Measurements from ENCODE around the gene BABAM1.

Gene BABAM1

DNA sequence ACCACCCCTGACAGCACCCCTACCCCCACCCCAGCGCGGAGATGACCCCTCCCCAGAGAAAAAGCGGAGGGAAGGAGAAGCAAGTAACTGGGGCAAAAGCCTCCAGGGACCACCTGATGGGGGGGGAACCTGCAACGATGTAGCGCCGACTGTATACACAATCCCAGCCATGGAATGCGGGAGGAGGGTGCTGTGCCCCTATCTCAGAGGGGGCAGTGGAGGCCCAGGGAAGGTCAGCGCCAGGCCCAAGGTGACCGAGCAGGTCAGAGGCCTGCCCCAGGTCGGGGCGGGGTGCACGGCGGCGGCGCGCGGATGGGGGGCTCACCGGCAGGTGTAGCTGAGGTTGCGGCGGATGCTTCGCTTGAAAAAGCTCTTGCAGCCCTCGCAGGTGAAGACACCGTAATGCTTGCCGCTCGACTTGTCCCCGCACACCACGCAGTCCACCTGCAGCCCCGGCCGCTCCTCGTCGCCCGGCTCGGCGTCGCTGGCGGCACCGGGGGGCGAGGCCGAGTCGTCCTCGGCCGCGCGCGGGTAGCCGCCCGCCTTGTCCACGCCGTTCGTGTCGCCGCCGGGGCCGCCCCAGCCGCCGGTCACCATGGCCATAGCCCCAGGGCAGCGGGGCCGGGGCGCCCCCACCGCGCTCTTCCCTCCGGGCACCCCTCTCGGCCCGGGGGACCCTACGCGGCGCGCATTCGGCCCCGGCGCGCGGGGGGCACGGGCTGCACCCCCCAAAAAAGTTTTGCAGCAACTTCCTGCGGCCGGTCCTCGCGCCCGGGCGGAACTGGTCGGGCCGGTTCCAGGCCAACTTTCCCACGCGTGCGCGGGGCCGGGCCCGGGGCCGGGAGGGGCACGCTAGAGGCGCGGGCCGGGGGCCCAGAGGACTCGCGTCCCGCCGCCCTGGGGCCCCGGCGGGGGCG, 22.4 kb upstream of the BABAM1 start:
- Histone ChIP-seq H3K4me1 (ENCODE audit: control insufficient read depth, insufficient read depth, low read length) (peaks cover 48% of the 10 kb centered on the region), H3K9ac (ENCODE audit: low read depth, low read length) (peak overlapping the region; percentile 75), H3K36me3 (ENCODE audit: insufficient read depth, low read length) (peaks cover 9% of the 10 kb centered on the region), H3K4me3 (ENCODE audit: low read length) (peak overlapping the region; percentile 96), H3K4me2 (ENCODE audit: low read length) (peak overlapping the region; percentile 91), H3K27me3 (ENCODE audit: control insufficient read depth, insufficient read depth, low read length) (no peaks in the 10 kb centered on the region), H3K9me3 (replicated peaks; ENCODE audit: low read length) (no peaks in the 10 kb centered on the region)

DNA sequence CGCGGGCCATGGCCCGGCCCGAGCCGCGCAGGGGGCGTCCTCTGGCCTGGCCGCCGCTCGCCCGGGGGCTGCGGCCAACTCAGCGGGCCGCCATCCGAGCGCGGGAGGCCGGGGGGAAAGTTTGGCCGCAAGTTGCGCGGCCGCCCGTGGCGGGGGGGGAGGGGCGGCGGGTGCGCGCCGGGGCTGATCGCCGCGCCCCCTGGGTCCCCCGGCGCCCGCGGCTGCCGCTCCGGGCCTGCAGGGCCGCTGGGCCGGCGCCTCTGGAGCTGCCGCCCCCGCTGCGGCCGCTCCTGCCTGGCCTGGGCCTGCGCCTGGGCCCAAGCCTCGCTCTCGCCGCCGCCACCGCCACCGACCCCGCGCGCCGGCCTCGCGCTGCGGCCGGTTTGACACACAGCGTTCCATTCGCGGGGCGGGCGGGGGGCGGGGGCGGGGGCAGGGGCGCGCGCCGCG, 21.7 kb upstream of the BABAM1 start, which contains the start of gene NR2F6:
Gene NR2F6 (minus strand): TSS at position 385 of the 450 bp plus-strand sequence. CDS start 699 bp downstream, outside the sequence.
- peaks cover 2% of the 10 kb centered on the region for H3K36me3 ChIP-seq (ENCODE audit: insufficient read depth, low read length)
- peak within 1 kb of the TSS; percentile 91 for H3K4me2 ChIP-seq (ENCODE audit: low read length)
- H3K9me3 ChIP-seq (replicated peaks; ENCODE audit: low read length): no peaks in the 10 kb centered on the region
- H3K4me3 ChIP-seq (ENCODE audit: low read length): peak within 1 kb of the TSS; percentile 96
- peak within 1 kb of the TSS; percentile 75 for H3K9ac ChIP-seq (ENCODE audit: low read depth, low read length)
- H3K4me1 ChIP-seq (ENCODE audit: control insufficient read depth, insufficient read depth, low read length): peaks cover 48% of the 10 kb centered on the region
- no peaks in the 10 kb centered on the region for H3K27me3 ChIP-seq (ENCODE audit: control insufficient read depth, insufficient read depth, low read length)

DNA sequence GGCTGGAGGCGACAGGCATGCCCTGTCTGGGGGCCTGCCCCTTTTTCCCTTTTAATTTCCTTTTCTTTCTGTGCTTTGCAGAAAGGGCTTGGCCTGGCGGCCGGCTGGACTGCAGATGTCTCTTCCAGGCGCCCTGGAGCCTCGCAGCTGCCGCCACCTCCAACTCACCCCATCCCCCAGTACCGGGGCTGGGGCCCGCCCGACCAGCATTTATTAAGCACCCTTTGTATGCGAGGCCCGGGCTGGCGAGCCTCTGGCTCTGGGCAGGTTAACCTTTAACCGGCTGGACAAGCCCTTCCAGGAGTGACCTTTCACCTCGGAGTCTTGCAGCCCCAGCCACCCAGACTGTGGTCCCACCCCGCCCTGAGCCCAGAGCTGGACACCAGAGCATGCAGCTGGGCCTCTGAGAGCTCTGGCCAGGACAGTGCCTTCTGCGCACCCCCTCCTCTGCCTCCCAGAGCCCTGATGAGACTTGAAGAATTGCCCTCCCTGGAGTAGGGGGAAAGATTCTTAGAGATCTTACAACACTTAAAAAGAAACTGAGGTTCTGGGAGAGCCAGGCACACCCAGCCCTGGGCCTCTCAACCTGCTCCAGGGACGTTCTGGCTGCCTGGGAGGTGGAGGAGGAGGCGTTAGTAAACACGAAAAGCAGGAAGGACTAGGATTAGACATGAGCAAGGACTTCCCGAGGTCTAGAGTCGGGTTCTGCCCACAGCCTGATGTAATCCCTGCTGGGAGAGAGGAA, 20.4 kb upstream of the BABAM1 start:
- Histone ChIP-seq H3K36me3 (ENCODE audit: insufficient read depth, low read length) (no peaks in the 10 kb centered on the region), H3K4me2 (ENCODE audit: low read length) (peak overlapping the region; percentile 78), H3K9ac (ENCODE audit: low read depth, low read length) (peak overlapping the region; percentile 73), H3K4me1 (ENCODE audit: control insufficient read depth, insufficient read depth, low read length) (peaks cover 42% of the 10 kb centered on the region), H3K27me3 (ENCODE audit: control insufficient read depth, insufficient read depth, low read length) (no peaks in the 10 kb centered on the region), H3K4me3 (ENCODE audit: low read length) (peak overlapping the region; percentile 65), H3K9me3 (replicated peaks; ENCODE audit: low read length) (no peaks in the 10 kb centered on the region)

GRCh38 chr19:17248011-17248776, 19.0 kb upstream of the BABAM1 start:
- no peaks in the 10 kb centered on the region for H3K27me3 ChIP-seq (ENCODE audit: control insufficient read depth, insufficient read depth, low read length)
- H3K4me1 ChIP-seq (ENCODE audit: control insufficient read depth, insufficient read depth, low read length): peaks cover 31% of the 10 kb centered on the region
- no peak overlapping the region for H3K4me2 ChIP-seq (ENCODE audit: low read length)
- H3K9ac ChIP-seq (ENCODE audit: low read depth, low read length): no peak overlapping the region
- no peak overlapping the region for H3K4me3 ChIP-seq (ENCODE audit: low read length)
- H3K36me3 ChIP-seq (ENCODE audit: insufficient read depth, low read length): no peaks in the 10 kb centered on the region
- H3K9me3 ChIP-seq (replicated peaks; ENCODE audit: low read length): no peaks in the 10 kb centered on the region

GRCh38 chr19:17249887-17250548, 17.2 kb upstream of the BABAM1 start:
- Histone ChIP-seq H3K4me3 (ENCODE audit: low read length) (no peak overlapping the region), H3K9ac (ENCODE audit: low read depth, low read length) (no peak overlapping the region), H3K4me1 (ENCODE audit: control insufficient read depth, insufficient read depth, low read length) (peaks cover 27% of the 10 kb centered on the region)

DNA sequence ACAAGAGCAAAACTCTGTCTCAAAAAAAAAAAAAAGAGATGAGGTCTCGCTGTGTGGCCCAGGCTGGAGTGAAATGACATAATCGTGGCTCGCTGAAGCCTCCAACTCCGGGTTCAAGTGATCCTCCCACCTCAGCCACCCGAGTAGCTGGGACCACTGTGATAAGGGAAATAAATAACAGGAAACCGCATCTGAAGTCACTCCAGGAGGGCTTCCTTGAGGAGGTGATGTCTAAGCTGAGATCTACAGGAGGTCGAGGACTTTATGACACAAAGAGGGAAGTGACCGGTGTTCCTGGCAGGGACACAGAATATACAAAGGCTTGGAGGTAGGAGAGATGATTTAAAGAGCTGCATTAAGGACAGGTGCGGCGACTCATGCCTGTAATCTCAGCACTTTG, 12.6 kb upstream of the BABAM1 start:
- peaks cover 6% of the 10 kb centered on the region for H3K4me1 ChIP-seq (ENCODE audit: control insufficient read depth, insufficient read depth, low read length)
- no peak overlapping the region for H3K4me3 ChIP-seq (ENCODE audit: low read length)
- peaks cover 4% of the 10 kb centered on the region for H3K27me3 ChIP-seq (ENCODE audit: control insufficient read depth, insufficient read depth, low read length)
- no peak overlapping the region for H3K9ac ChIP-seq (ENCODE audit: low read depth, low read length)
- H3K36me3 ChIP-seq (ENCODE audit: insufficient read depth, low read length): no peaks in the 10 kb centered on the region
- H3K4me2 ChIP-seq (ENCODE audit: low read length): no peak overlapping the region
- H3K9me3 ChIP-seq (replicated peaks; ENCODE audit: low read length): peaks cover 6% of the 10 kb centered on the region

More at GRCh38 chr19:17249887-17250548, 17.2 kb upstream of the BABAM1 start:
- peaks cover 4% of the 10 kb centered on the region for H3K27me3 ChIP-seq (ENCODE audit: control insufficient read depth, insufficient read depth, low read length)
- H3K4me2 ChIP-seq (ENCODE audit: low read length): no peak overlapping the region
- no peaks in the 10 kb centered on the region for H3K36me3 ChIP-seq (ENCODE audit: insufficient read depth, low read length)
- no peaks in the 10 kb centered on the region for H3K9me3 ChIP-seq (replicated peaks; ENCODE audit: low read length)

DNA sequence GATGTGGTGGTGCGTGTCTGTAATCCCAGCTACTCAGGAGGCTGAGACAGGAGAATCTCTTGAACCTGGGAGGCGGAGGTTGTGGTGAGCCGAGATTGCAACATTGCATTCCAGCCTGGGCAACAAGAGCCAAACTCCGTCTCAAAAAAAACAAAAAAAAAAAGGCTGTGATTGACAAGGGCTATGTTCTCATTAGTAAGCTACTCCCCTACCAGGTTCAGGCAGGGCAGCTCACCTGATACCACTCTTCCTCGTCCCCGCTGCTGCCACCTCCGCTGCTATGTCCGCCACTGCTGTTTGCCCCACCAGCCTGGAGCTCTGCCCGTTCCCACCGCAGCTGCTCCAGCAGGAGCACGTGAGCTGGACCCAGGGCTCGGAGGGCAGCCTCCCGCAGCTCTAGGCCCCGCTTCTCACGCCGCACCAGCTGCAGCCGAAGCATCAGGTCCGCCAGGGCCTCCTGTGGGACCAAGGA, 12.1 kb upstream of the BABAM1 start:
- H3K9ac ChIP-seq (ENCODE audit: low read depth, low read length): no peak overlapping the region
- H3K9me3 ChIP-seq (replicated peaks; ENCODE audit: low read length): peaks cover 10% of the 10 kb centered on the region
- no peaks in the 10 kb centered on the region for H3K36me3 ChIP-seq (ENCODE audit: insufficient read depth, low read length)
- peaks cover 6% of the 10 kb centered on the region for H3K4me1 ChIP-seq (ENCODE audit: control insufficient read depth, insufficient read depth, low read length)
- no peak overlapping the region for H3K4me2 ChIP-seq (ENCODE audit: low read length)
- H3K4me3 ChIP-seq (ENCODE audit: low read length): peak overlapping the region; percentile 7
- peaks cover 4% of the 10 kb centered on the region for H3K27me3 ChIP-seq (ENCODE audit: control insufficient read depth, insufficient read depth, low read length)

DNA sequence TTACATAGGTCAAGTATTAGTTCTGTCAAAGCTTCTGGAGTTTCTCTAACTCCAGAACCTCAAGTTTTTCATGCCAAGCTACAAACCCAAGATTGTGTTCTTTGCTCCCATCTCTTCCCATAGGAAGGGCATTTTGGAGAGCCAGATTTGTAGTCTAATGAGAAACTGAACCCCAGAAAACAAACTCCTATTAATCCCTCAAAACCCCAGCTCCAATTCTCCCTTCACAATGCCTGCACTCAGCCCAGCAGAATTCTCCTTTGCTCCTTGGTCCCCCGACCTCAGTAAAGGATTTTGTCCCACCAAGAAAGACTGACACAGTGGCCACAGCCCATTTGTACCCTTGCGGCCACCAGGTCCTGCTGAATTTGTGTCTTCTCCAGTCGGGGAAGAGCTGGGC, 11.1 kb upstream of the BABAM1 start:
- Histone ChIP-seq H3K9me3 (replicated peaks; ENCODE audit: low read length) (peaks cover 10% of the 10 kb centered on the region), H3K4me3 (ENCODE audit: low read length) (no peak overlapping the region), H3K36me3 (ENCODE audit: insufficient read depth, low read length) (no peaks in the 10 kb centered on the region), H3K4me1 (ENCODE audit: control insufficient read depth, insufficient read depth, low read length) (peaks cover 6% of the 10 kb centered on the region), H3K27me3 (ENCODE audit: control insufficient read depth, insufficient read depth, low read length) (peaks cover 4% of the 10 kb centered on the region), H3K4me2 (ENCODE audit: low read length) (no peak overlapping the region), H3K9ac (ENCODE audit: low read depth, low read length) (no peak overlapping the region)

DNA sequence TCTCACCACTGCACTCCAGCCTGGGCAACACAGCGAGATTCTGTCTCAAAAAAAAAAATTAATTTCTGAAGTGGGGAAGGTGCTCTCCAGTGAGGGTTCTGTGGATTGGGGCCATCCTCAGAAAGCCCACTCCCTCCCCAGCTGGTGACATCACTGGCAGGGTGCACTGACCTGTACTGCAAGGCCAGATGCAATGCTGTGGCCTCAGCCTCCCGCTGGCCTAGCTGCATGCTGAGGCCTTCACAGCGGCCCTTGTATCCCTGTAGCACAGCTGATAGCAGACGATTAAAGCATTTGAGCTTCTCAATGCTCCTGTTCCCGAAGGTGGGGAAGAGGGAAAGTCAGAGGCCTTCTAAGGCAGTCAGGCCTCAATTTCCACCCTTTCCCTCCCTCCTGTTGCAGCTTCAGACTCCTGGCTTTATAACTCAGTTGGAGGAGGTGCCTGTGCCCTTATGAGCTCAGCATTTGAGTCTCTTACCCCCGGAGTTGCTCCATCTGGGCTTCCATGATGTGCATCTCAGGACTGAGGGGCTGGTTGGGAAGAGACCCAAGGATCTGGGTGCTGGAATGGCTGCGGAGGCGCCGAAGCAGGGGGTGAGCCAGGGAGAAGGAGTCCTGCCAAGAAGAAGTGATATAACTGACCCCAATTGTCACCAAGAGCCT, 8.0 kb upstream of the BABAM1 start:
- no peak overlapping the region for H3K9ac ChIP-seq (ENCODE audit: low read depth, low read length)

DNA sequence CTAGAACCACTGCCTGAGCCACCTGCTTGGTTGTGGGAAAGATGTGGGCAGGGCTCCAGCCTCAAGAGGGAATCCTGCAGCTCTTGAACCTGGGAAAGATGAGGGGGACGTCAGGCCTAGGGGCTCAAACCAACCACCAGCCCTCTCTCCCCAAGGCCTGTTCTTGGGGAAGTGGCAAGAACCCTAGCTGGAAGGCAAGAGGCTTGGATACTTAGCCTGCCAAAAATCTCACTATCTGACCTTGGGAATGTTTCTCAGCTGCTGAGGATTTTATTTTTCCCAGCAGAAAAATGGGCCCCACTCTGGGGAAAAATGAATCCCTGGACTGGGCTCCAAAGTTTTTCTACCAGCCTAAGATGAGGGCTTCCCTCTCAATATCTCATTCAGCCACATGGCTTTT, 7.3 kb upstream of the BABAM1 start:
- H3K4me2 ChIP-seq (ENCODE audit: low read length): no peak overlapping the region
- H3K27me3 ChIP-seq (ENCODE audit: control insufficient read depth, insufficient read depth, low read length): peaks cover under 1% of the 10 kb centered on the region
- H3K4me1 ChIP-seq (ENCODE audit: control insufficient read depth, insufficient read depth, low read length): peaks cover 6% of the 10 kb centered on the region
- H3K9me3 ChIP-seq (replicated peaks; ENCODE audit: low read length): peaks cover 10% of the 10 kb centered on the region
- H3K9ac ChIP-seq (ENCODE audit: low read depth, low read length): no peak overlapping the region
- no peaks in the 10 kb centered on the region for H3K36me3 ChIP-seq (ENCODE audit: insufficient read depth, low read length)
- no peak overlapping the region for H3K4me3 ChIP-seq (ENCODE audit: low read length)

More for the DNA sequence above, 8.0 kb upstream of the BABAM1 start:
- Histone ChIP-seq H3K27me3 (ENCODE audit: control insufficient read depth, insufficient read depth, low read length) (peaks cover 4% of the 10 kb centered on the region), H3K4me3 (ENCODE audit: low read length) (no peak overlapping the region), H3K36me3 (ENCODE audit: insufficient read depth, low read length) (no peaks in the 10 kb centered on the region), H3K4me1 (ENCODE audit: control insufficient read depth, insufficient read depth, low read length) (peaks cover 6% of the 10 kb centered on the region), H3K9me3 (replicated peaks; ENCODE audit: low read length) (peaks cover 10% of the 10 kb centered on the region), H3K4me2 (ENCODE audit: low read length) (no peak overlapping the region)

Data from skeletal muscle satellite cell (primary cell).